ENCODE results near the gene ARL2BP.

DNA sequence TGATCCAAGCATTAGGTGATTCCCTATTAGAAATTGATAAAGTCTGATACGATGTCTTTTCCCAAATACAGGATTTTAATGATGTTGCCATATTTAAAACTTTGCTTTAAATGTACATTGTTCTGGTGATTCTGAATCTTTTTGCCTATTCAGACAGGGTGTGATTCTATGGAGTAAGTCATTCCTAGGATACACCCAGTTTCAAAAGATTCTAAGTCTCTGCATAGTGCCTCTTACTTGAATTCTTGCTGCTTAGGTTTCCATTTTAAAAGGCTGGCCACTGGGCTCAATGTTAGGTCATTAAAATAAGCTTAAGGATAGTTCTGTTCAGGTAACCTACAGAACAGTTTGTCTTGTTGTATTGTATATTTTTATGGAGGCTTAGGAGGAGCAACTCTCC, 22.0 kb upstream of the ARL2BP start:
- TF ChIP-seq, protein P1, sequence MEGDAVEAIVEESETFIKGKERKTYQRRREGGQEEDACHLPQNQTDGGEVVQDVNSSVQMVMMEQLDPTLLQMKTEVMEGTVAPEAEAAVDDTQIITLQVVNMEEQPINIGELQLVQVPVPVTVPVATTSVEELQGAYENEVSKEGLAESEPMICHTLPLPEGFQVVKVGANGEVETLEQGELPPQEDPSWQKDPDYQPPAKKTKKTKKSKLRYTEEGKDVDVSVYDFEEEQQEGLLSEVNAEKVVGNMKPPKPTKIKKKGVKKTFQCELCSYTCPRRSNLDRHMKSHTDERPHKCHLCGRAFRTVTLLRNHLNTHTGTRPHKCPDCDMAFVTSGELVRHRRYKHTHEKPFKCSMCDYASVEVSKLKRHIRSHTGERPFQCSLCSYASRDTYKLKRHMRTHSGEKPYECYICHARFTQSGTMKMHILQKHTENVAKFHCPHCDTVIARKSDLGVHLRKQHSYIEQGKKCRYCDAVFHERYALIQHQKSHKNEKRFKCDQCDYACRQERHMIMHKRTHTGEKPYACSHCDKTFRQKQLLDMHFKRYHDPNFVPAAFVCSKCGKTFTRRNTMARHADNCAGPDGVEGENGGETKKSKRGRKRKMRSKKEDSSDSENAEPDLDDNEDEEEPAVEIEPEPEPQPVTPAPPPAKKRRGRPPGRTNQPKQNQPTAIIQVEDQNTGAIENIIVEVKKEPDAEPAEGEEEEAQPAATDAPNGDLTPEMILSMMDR (IDR thresholded peaks at IDR 0.05) = no peak
- TF ChIP-seq EZH2 (IDR thresholded peaks at IDR 0.05) = no peak
